A549 (cell line): ENCODE measurements around the gene PDXP.

ENCODE experiments used
- BHLHE40 ChIP-seq: IDR thresholded peaks from 2 replicates; pipeline ENCODE4 v1.6.1; 2012; ENCODE audit warnings: low read depth, low read length, inconsistent platforms
- CBX8 ChIP-seq: fragments of 200-600 bp; sonication (generic); IDR thresholded peaks from 2 replicates; pipeline ENCODE4 v1.6.1; 2016
- CEBPB ChIP-seq, 2 experiments: fragments of >200 bp in 1 of 2; sonication (Bioruptor Twin) in 1 of 2; formaldehyde crosslinking in 1 of 2; IDR thresholded peaks; 2 replicates each; pipeline ENCODE4 v1.6.1; 2012 to 2016
- CHD4 ChIP-seq: fragments of 200-600 bp; sonication (generic); IDR thresholded peaks from 2 replicates; pipeline ENCODE4 v1.6.1; 2016; ENCODE audit warnings: antibody characterized with exemption, mild to moderate bottlenecking, borderline replicate concordance
- CTCF ChIP-seq: fragments of >200 bp; sonication (Bioruptor Twin); formaldehyde crosslinking; IDR thresholded peaks from 3 replicates; pipeline ENCODE4 v1.5.1; 2016
- EHMT2 ChIP-seq: fragments of 200-600 bp; sonication (generic); IDR thresholded peaks from 2 replicates; pipeline ENCODE4 v1.6.1; 2016; ENCODE audit warnings: antibody characterized with exemption, low read depth, mild to moderate bottlenecking, moderate library complexity
- HMGXB4 ChIP-seq: fragments of 250-450 bp; sonication (Bioruptor Pico); IDR thresholded peaks from 2 replicates; pipeline ENCODE4 v1.5.0; 2021; ENCODE audit warnings: mild to moderate bottlenecking, moderate library complexity, borderline replicate concordance
- MAZ ChIP-seq: fragments of 150-350 bp; IDR thresholded peaks from 2 replicates; pipeline ENCODE4 v1.6.1; 2014; ENCODE audit warnings: antibody characterized with exemption, low read depth, low read length, borderline replicate concordance
- POLR2A ChIP-seq: IDR thresholded peaks from 2 replicates; pipeline ENCODE4 v1.6.1; 2012; ENCODE audit warnings: mild to moderate bottlenecking, low read length
- POLR2AphosphoS2 ChIP-seq: conservative IDR thresholded peaks from 2 replicates; pipeline ENCODE4 v1.6.1; 2012; ENCODE audit warnings: low read length, improper control_type of control experiment, inconsistent platforms
- SREBF2 ChIP-seq: fragments of 450-650 bp; IDR thresholded peaks from 2 replicates; pipeline ENCODE4 v1.6.1; 2014; ENCODE audit warnings: mild to moderate bottlenecking, moderate library complexity
- USF2 ChIP-seq: fragments of 450-650 bp; IDR thresholded peaks from 2 replicates; pipeline ENCODE4 v1.6.1; 2014; ENCODE audit warnings: antibody characterized with exemption
- TF ChIP-seq, protein P1 (sequence below): fragments of 200-600 bp; sonication (generic); IDR thresholded peaks from 2 replicates; pipeline ENCODE4 v1.6.1; 2016; ENCODE audit warnings: antibody characterized with exemption, mild to moderate bottlenecking, moderate library complexity

GRCh38 chr22:37634417-37634924 is 24.1 kb upstream of the PDXP start:
- TF ChIP-seq, protein P1, sequence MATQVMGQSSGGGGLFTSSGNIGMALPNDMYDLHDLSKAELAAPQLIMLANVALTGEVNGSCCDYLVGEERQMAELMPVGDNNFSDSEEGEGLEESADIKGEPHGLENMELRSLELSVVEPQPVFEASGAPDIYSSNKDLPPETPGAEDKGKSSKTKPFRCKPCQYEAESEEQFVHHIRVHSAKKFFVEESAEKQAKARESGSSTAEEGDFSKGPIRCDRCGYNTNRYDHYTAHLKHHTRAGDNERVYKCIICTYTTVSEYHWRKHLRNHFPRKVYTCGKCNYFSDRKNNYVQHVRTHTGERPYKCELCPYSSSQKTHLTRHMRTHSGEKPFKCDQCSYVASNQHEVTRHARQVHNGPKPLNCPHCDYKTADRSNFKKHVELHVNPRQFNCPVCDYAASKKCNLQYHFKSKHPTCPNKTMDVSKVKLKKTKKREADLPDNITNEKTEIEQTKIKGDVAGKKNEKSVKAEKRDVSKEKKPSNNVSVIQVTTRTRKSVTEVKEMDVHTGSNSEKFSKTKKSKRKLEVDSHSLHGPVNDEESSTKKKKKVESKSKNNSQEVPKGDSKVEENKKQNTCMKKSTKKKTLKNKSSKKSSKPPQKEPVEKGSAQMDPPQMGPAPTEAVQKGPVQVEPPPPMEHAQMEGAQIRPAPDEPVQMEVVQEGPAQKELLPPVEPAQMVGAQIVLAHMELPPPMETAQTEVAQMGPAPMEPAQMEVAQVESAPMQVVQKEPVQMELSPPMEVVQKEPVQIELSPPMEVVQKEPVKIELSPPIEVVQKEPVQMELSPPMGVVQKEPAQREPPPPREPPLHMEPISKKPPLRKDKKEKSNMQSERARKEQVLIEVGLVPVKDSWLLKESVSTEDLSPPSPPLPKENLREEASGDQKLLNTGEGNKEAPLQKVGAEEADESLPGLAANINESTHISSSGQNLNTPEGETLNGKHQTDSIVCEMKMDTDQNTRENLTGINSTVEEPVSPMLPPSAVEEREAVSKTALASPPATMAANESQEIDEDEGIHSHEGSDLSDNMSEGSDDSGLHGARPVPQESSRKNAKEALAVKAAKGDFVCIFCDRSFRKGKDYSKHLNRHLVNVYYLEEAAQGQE, result no peak
- TF ChIP-seq POLR2A (no peak), POLR2AphosphoS2 (no peak), CBX8 (no peak), EHMT2 (no peak), USF2 (no peak), CTCF (no peak), HMGXB4 (CRISPR knock-in tag) (no peak), SREBF2 (no peak), CHD4 (no peak), CEBPB (IDR thresholded peaks at IDR 0.05) (no peak), BHLHE40 (no peak), MAZ (no peak)
